GM19372 (cell line): ENCODE results near the gene LARP1.
A peak's percentile ranks its signal among the peaks of the same experiment; 100 is the strongest.
"Not testable (repeated sequence)": the region's sequence is repeated elsewhere in the genome, so short reads cannot be mapped to it uniquely, and the experiment has no call there.

ENCODE experiments used
- ATAC-seq: cut with Tn5 transposase; IDR thresholded peaks from one replicate; pipeline ENCODE4 v1.9.1; 2021; ENCODE audit warnings: mild to moderate bottlenecking, low read depth, moderate library complexity; ENCODE audit not compliant: unreplicated experiment

LARP1 gene

DNA sequence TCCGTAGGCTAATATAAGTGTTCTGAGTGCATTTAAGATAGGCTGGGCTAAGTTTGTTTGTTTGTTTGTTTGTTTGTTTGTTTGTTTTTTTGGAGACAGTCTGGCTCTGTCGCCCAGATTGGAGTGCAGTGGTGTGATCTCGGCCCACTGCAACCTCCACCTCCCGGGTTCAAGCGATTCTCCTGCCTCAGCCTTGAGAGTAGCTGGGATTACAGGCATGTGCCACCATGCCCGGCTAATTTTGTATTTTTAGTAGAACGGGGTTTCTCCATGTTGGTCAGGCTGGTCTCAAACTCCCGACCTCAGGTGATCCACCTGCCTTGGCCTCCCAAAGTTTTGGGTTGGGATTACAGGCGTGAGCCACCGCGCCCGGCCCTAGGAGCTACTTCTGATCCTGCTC is 4.7 kb downstream of the LARP1 start:
- ATAC-seq = not testable (repeated sequence)

DNA sequence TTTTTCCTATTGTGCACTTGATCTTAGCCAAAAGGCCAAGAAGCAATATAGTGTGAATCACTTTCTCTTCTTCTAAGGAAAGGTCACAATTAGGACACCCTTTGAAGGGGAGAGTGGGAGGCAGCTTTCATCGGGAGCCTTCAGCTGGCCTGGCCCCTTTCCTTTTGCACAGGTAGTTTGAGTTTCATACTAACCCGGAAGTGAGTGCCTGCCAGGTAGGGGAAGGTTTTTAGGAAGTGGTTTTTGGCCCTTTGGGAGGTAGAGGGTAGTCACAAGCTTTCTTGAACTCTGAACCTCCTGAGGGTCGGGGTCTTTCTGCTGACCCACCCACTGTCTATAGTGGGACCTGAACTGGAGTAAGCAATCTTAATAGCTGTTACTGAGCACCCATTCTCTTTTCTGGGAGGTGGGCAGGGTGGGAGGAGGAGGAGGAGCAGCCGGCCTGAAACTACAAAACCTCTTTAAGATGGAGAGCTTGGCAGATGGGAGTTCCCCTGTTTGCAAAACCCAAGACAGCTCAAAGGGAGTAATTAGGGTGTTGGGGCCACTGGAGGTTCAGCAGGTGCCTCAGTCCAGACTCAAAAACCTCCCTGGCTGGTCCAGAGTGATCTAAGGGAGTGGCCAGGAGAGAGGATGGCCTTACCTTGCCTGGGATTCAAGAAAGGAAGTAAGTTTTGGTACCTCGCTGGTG is 6.0 kb downstream of the LARP1 start:
- ATAC-seq = peak; percentile 32

DNA sequence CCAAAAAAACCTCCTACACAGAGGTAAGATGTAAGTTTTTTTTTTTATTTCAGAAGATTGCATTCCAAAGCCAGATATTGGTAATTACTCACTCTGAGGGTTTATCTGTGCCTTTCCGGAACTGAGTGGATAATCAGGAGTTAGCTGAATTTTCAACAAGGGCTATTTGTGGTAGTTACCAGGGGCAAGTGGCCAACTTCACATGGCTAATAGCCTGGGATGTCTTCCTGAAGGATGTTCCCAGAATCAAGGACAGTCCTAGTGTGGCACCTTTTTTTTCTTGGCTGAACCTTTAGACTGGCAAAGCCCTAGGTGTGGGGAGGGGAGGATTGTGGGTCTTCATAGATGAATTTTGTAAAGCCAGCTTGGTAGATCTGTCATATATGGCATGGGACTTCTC is 7.1 kb downstream of the LARP1 start:
- ATAC-seq = no peak

DNA sequence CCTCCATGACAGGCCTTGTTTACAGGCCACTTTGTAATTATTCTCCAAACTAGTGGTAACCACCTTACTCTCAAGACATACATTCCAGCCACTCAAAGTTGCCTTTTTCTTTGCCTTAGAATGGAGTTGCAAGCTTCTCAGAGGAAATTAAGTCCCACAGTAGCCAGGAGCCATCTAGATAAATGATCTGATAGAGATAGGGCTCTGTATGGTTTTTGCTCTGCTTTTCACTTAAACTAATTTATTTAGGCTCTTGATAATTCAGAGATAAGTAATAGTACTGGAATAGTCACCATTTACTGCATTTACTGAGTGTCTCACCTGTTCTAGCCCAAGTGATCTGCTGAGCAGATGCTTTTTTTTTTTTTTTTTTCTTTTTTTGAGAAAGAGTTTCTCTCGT is 7.5 kb downstream of the LARP1 start:
- ATAC-seq = no peak

DNA sequence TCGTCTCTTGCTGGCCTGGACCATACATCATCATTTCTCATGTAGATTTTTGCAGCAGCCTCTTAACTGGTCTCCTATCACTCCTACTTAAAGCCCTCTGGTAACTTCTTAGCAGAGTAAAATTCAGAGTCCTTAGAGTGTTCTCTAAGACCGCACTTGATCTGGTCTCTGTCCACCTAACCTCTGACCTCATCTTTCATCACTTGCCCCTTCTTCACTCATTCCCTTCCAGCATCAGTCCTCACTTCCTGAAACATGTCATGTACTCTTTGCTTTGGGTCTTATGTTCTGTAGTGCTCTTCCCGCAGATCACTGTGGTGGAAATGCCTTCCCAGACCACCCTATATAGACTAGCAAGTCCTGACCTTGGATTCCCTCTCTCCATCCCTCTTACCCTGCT is 9.8 kb downstream of the LARP1 start:
- ATAC-seq = no peak

DNA sequence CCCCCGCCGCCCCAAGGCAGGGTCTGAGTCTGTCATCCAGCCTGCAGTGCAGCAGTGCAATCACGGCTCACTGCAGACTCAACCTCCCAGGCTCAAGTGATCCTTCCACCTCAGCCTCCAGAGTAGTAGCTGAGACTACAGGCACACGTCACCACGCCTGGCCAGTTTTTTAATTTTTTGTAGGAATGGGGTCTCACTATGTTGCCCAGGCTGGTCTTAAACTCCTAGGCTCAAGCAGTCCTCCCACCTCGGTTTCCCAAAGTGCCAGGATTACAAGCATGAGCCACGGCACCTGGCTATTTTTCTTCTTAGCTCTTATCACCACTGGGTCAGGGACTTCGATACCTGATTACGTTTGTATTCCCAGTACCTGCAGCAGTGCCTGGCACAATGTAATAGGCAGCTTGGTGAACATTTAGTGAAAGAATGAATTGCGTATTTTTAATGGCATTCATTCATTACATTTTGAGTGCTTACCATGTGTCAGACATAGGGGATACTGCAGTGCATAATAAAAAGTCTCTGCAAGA is 10.3 kb downstream of the LARP1 start:
- no peak for ATAC-seq

DNA sequence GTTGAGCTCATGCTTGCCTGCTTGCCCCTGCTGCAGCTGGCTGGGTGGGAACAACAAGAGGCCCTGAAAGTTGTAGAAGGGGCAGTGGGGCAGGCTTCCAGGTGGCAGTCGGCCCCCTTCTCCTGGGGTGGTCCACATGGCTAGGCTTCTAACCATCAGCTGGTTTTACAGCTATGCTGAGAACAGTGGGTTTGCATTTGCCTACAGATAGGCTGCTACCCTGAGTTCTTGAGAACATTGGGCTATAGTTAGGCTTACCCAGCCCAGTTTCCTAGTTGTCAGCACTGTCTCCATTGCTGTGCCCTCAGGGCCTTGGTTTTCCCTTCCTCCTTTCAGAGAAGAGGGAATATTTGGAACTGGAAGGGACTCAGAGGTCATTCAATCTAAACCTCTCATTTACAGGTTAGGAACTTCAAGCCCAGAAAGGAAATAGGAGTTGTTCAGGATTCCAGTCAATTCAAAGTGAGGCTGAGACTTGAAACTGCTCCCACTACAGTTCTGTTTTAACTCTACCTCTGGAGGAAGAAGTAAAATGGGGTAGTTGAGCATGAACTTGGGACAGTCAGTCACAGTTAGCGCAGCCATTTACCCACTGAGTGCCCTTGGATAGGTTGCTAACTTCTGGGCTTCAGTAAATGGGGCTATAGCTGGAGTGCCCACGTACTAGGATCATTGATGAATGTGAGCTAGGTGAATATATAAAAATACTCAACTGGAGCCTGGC is 11.5 kb downstream of the LARP1 start:
- no peak for ATAC-seq

DNA sequence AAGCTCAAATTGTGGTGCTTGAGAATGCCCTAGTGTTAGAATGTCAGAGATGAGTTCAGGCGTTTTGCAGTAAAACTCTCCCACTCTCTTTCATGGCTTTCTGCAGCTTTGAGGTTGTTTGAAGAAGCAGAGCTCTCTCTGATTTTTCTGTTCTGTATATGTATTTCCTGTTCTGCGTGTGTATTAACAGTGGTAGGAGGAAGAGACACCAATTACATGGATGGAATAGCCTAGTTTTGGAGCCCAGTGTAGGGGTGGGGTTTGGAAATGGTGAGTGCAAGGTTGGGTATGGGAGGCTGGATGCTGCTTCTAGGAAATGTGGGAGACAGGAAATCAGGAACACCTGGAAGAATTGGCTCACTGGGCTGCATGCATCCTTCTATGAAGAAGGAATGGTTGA is 12.4 kb downstream of the LARP1 start:
- no peak for ATAC-seq

DNA sequence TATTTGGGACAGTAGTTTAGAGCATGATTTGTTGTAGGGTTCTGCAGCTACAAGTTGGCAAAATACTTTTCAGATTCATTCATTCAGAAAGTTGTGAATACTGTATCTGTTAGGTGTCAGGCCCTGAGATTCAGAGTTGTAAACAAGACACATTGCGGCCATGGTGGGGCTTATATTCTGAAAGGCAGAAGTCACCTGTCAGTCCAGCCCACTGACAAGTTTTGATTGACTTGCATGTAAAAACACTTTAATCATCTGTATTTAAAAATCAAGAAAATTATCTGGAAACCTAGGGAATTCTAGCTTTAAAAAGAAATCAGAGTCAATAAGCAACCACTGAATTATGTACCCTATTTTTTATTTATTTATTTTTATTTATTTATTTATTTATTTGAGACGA is 13.0 kb downstream of the LARP1 start:
- no peak for ATAC-seq

DNA sequence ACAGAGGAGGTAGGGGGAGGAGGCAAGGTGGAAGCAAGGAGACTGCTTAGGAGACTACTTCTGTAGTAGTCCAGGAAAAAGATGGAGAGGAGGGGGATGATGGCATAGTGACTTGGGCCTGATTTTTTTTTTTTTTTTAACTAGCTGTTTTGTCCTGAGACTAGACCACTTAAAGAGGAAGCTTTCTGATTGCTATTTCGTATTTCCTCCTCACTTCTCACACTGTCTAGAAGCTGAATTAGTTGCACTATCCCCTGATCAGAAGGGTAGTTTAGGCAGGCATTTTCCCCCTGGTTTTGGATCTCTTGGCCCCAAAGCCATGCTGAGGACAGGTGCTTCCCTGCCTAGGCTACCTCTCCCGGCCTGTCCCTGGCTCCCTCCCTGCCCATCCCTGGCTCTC is 14.9 kb downstream of the LARP1 start:
- no peak for ATAC-seq

DNA sequence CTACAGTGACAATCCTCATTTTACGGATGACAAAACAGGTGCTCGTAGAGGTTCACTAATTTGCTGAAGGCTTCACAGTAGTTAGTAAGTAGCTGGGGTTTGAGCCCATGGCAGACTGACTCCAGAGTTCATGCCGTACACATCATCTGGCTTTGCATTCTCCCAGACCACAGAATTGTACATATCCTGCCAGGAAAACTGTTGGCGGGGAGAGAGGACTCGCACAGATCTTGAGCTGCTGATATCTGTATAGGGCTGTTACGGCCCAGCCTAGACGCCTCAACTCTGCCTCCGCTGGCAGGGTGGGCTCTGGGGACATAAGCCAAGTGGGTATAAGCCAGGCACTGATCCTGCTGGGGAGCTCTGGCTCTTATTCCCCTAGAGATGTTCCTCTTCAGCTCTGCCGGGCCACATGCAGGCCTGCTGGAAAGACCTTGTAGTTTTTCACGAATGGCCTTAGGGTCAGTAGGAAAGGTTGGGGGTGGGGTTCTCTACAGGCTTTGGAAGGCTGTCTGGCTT is 16.3 kb downstream of the LARP1 start:
- no peak for ATAC-seq

DNA sequence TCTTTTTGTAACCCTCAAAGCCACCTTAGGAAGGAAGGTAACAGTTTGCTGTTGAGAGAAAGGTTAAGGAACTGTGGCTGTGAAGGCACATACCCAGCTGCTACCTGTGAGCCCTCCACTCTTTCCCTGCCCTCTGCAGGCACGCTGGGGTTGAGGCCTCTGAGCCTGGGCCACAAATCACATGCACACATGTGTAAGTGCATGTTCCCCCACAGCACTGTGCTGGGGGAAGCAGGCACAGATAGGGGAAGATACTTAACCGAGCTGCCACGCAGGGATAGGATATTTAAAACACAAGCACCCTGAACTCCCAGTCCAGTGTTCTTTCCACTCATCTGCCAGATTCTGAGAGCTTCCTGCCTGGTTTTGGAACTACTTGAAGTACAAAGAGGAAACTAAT is 18.1 kb downstream of the LARP1 start:
- no peak for ATAC-seq

DNA sequence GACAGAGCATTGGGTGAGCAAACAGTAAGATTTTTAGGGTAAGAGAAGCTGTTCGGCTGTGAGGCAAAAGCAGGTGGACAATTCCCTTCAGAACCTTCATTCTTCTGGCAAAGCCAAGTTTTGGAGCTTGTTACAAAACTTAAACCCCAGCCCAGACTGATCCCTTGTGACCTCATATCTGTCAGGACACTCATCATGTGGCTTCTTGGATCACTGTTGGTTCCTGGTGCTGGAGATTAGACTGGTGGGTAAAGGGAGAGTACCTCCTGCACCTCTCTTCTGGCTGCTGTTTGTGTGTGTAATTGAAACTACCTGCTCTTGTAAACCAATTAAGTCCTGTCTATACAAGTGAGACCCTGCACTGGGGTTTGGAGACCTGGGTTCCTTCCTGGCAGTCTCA is 21.0 kb downstream of the LARP1 start:
- no peak for ATAC-seq

DNA sequence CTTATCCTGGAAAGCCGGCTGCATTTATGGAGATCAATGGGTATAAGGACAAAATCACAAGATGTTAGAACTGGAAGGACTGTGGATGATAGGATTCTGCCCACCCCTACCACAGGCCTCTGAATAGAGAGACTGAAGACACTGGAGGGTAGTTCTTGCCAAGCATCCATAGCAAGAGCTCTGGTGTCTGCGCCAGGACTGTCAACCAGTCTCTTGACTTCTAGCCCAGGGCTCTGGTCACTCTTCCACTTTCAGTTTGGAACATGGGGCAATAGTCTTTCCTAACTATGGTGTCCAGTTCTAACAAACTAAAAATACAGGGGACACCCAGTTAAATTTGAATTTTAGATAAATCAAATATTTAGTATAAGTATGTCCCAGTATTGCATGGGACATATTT is 23.4 kb downstream of the LARP1 start:
- no peak for ATAC-seq

DNA sequence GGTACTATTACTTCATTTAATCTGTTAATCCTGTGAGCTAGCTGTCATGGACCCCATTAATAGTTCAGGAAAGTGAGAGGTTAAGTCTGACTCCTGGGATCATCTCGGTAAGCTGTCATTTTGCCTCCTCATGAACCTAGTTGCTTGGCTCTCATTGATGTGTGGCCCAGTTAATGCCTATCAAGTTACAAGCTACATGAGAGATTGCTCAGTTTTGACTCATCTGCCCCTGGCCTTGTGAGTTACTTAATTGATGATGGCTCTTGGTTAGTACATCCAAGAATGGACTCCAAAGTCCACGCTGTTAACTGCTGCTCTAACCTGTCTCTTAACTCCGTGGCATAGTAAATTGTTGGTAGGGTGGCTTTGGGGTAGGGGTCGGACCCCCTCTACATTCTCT is 23.9 kb downstream of the LARP1 start:
- ATAC-seq = no peak

DNA sequence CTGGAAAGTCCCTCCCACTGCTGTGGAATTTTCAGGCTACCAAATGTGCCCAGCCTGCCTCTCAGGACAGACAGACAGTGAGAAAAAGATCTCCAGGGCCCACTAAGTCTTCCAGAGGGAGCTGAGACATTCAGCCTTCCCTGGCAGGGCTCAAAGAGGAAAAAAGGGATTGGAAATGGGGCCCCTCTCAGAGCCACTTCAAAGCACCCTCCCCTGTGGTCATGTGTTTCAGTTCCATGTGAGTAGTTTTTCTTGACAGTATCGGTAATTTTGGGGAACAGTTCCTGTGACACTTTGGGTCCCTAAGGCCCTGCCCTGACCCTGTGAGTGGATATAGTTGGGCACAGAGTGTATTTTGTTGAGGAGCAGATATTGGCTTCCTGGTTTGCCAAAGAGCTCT is 25.0 kb downstream of the LARP1 start:
- ATAC-seq = no peak

DNA sequence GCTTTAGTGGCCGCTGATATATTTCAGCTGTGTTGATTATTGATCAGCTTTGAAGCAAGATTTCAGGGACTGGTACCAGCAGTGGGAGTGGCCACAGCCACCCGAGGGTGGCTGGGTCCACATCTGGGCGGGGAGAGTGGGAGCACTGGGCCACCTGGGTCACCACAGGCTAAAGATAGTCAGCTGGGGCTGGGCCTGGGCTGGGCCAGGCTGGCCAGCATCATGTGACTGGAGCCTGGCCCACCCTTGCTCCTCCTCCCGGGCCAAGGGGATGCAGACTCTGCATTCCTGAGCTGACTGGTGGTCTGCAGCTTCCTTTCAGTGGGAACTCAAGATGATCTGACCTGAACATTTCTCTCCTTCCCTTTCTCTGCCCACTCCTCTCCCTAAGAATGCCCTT is 27.1 kb downstream of the LARP1 start:
- no peak for ATAC-seq

DNA sequence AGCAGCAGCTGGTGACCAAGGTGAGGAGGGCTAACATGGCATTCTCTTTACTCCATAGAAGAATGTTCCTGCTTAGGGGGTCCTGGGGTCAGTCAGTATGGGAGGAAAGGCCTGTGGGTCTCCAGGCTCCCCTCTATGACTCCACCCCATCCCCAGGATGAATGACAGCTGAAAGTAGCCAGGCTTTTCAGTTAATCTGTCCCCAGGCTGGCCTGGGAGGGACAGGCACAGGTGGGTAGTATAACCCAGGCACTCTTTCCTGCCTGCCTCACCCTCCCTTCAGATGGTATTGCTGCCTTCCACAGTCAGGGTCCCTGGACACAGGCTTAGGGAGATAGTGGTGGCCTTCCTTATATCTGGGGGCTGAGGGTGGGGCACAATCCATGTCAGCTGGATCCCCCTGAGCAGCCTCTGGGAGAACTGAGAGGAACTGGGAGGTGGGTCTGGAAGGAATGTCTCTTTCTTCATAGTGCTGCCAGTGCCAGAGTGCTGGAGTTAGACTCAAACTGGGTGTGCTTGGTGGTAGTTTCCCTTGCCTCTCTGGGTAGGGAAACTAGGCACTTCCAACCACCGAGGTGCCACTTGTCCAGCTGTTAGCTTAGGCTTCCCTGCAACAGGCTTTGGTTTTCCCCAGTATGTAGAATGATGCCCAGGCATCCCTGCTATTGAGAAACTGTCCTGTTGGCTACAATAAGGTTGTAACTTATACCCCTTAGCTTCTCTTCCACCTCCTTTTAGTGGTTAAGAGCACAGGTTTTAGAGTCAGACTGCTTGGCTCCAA is 27.8 kb downstream of the LARP1 start:
- ATAC-seq = no peak

DNA sequence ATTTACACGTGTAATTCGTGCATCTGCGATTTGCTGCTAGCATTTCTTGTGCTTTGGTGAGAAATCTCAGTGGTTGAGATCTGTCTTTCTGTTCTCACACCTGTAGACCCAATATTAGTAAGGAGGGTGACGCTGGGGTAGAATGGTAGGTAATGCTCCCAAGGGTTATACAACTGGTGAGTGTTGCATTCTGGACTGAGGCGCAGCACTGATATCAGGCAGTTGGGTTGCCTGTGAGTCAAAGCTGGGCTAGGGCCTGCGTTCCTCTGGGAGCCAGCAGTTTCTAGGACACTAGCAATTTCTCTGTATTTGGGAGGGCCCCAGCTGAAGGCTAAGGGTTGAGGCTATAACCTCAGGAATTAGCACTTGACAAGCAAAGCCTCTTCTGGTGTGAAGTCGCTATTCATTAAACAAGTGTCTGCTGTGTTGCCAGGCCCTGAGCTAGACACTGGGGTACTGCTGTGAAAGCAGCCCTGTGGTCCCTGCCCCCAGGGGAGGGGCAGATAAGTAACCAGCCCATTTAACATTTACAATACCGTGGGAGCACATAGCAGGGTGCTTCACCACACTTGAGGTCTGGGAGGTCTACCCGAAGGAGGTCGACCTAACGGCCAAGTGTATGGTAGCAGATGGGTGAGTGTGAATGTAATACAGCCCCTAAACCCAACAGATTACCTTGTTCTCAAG is 28.7 kb downstream of the LARP1 start:
- ATAC-seq = no peak

DNA sequence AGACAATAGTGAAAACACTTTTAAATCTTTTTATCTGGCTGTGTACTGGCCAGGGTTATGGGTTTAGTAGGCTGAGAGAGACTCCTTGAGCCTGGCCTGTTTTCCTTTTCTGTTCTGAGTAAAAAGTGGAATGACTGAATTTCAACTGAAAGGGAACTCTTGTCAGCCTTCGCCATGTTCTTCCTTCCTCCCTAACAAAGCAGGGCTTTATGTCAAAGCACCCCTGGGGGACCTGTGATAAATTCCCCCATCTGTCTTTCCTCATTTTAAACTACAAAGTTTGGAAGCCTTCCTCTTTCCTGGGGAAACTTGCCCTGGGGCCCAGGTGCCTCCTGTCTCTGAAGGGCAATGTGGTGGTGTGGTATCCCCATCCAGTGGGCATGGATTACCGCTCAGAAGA is 29.7 kb downstream of the LARP1 start:
- ATAC-seq = no peak

DNA sequence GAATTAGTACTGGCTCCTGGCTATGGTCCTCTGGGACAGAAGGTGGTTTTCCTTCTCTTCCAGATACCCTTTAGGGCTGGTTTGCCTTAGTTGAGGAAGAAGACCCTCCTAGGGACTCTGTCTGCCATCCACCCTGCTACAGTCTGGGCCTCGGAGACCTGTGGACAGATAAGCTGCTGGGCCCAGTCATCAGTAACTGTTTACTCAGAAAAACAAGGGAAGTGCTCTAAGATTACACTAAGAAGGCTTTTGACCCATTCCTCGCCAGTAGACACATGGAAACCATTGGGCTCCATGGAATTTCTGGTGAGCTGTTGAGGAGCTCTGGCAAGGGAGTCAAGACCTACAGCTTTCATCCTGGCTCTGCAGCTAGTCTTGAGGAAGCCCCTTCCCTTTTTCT is 31.2 kb downstream of the LARP1 start:
- no peak for ATAC-seq
